SKM-1 (cell line): ENCODE data around the gene CAND1.
"Not testable (repeated sequence)": the region's sequence is repeated elsewhere in the genome, so short reads cannot be mapped to it uniquely, and the experiment has no call there.

Experiments used
- DNase-seq: peaks from one replicate; lab custom pipeline; 2025; ENCODE audit not compliant: unreplicated experiment; lab: John Stamatoyannopoulos, UW

The CAND1 gene

GRCh38 chr12:67339530-67339929, 70.4 kb downstream of the CAND1 start:
- no peak for DNase-seq

- not testable (repeated sequence) for DNase-seq
These were observed 71.9 kb downstream of the CAND1 start for GRCh38 chr12:67341086-67341485.

GRCh38 chr12:67344979-67345710, 76.0 kb downstream of the CAND1 start:
- no peak for DNase-seq

GRCh38 chr12:67348683-67349082, 79.5 kb downstream of the CAND1 start:
- DNase-seq = no peak

- DNase-seq = no peak
These were observed 83.5 kb downstream of the CAND1 start for GRCh38 chr12:67352682-67353081.

- no peak for DNase-seq
These were observed 85.2 kb downstream of the CAND1 start for GRCh38 chr12:67354322-67354721.

GRCh38 chr12:67354966-67355365, 85.8 kb downstream of the CAND1 start:
- DNase-seq = no peak

GRCh38 chr12:67355428-67356379, 86.5 kb downstream of the CAND1 start:
- DNase-seq = no peak

GRCh38 chr12:67356380-67356774, 87.2 kb downstream of the CAND1 start:
- DNase-seq = no peak

- no peak for DNase-seq
These were observed 88.4 kb downstream of the CAND1 start for GRCh38 chr12:67357376-67358125.

GRCh38 chr12:67358781-67359338, 89.7 kb downstream of the CAND1 start:
- DNase-seq = peak; percentile 30

GRCh38 chr12:67362526-67362925, 93.4 kb downstream of the CAND1 start:
- no peak for DNase-seq

GRCh38 chr12:67364228-67364627, 95.1 kb downstream of the CAND1 start:
- no peak for DNase-seq

GRCh38 chr12:67365131-67365530, 96.0 kb downstream of the CAND1 start:
- DNase-seq = no peak

- no peak for DNase-seq
These were observed 98.7 kb downstream of the CAND1 start for GRCh38 chr12:67367843-67368242.
